Kidney capillary endothelial cell (primary cell): ENCODE measurements around the gene BBS9.

ENCODE experiments used
- DNase-seq: peaks from one replicate; pipeline ENCODE4 v3.0.0-alpha.2; 2018; ENCODE audit warnings: low spot score

BBS9 gene

DNA sequence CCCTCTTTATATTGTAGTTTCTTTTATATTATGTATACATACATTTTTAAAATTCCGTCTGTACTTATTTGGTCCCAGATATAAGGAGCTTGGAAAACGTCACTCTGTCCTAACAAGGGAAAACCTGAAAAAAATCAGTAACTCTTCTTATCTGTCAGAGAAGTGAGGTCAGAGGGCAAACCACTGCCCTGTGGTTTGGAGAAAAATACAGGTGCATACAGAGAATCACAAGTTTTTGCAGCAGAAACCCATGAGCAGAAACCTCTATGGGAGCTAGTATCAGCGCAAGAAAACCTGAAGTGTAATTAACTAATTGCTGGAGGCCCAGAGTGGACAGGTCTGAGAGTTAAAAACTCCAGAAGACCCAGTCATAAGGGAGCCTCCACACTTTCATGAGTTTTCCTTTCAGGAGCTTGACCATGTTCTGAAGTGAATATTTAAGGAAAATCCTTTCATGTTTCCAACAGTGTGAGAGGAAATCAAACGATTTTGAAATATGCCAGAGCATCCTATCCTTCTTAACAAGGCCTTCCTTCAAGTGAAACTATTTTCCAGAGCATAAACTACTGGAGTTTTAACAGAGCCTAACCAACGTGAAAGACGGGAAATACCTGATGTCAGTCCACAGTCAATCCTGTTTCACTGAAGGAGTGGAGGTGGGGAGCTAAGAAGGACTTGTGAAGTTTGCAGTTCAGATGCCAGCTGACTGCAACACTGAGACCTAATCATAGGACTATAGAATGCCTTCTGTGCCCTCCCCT lies 485.2 kb downstream of the BBS9 start:
- DNase-seq, result no peak

DNA sequence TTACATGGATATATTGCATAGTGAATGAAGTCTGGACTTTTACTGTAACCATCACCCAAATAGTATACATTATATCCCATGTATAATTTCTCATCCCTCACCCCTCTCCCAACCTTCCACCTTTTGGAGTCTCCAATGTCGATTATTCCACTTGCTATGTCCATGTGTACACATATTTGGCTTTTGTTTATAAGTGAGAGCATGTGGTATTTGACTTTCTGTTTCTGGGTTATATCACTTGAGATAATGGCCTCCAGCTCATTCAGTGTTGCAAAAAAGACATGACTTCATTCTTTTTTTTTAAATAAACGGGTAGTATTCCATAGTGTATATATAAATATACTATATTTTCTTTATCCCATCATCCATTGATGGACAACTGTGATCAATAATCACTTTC lies 487.4 kb downstream of the BBS9 start:
- no peak for DNase-seq

GRCh38 chr7:33619264-33619663 lies 489.9 kb downstream of the BBS9 start:
- DNase-seq, result no peak

DNA sequence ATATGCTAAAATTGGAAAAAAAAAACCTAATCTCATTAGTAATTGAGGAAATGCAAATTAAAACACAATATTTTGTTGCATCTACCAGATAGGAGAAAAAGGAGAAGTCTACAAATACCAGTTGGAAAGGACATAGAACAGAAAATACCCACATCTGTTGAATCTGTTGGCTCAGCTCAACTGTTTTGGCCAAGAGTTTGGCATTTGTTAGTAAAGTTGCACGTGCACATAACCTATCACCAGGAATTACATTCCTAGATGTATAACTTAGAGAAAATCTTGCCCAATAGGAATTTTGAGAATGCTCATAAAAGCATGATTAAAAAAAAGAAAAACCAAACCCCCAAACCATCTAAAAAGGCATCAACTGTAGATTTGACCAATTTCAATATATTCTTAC lies 493.9 kb downstream of the BBS9 start:
- DNase-seq, result no peak

DNA sequence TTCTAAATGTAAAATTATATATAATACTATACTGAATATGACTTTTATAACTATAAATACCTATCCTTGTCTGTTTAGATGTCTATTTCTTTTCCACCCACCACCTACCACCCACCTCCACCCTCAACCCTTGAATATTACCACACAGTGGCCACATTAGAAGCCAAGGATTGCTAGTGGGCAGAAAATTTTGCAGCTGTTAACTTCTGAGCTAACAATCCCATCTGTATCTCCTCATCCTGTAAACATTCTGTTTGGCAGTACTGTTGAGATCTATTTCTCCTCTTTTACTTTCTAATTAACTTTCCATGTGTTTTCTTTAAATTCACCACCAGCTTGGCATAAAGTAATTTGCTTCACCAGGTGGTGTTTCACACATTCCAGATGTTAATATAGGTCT lies 494.9 kb downstream of the BBS9 start:
- no peak for DNase-seq

DNA sequence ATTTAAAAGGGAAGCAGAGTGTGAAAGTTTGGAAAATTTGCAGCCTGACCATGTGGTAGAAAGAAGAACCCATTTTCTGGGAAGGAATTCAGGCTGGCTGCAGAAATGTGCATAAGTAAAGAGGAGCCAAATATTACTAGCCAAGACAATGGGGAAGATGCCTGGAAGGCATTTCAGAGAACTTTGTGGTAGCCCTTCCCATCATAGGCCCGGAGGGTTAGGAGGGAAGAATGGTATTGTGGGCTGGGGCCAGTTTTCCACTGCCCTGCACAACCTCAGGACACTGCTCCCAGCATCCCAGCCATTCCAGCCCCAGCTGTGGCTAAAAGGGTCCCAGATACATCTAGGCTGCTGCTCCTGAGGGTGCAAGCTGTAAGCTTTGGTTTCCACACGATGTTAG lies 497.5 kb downstream of the BBS9 start:
- no peak for DNase-seq

- DNase-seq, result no peak
Observed at GRCh38 chr7:33627741-33628140, 498.4 kb downstream of the BBS9 start.

DNA sequence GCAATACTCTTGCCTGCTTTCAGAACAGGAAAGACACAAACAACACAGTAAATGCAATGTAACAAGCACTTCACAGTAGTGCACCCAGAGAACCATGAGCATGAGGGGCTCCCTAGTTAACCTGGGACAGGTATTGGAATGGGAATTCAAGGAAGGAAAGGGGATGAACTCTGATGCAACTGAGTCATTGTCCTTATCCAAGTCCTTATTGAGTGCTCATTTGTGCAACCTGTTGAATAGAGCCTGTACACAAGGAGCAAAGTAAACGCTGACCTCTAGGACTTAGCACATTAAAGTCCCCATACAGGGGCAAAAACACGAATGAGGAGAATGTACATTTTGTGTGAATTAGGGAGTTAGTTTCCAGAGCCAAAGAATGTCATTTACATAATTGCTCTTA lies 499.5 kb downstream of the BBS9 start:
- no peak for DNase-seq

DNA sequence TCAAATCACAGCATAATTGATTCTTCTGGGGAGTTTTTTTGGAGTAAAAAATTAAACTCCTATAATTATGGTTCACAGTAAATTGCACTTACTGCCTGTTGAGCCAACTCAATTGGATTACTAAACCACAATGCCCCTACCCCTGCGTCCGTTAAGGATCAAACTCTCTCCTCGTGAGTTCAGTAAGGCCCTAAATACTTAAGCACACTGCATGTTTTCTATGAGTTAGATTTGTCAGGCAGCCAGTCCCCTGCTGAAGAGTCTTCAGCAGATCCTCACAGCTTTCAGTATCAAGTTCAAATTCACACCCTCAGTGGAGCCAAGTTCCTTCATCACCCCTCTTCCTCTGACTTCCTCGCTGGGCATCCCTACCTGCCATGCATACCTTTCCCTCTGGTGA lies 501.0 kb downstream of the BBS9 start:
- no peak for DNase-seq

DNA sequence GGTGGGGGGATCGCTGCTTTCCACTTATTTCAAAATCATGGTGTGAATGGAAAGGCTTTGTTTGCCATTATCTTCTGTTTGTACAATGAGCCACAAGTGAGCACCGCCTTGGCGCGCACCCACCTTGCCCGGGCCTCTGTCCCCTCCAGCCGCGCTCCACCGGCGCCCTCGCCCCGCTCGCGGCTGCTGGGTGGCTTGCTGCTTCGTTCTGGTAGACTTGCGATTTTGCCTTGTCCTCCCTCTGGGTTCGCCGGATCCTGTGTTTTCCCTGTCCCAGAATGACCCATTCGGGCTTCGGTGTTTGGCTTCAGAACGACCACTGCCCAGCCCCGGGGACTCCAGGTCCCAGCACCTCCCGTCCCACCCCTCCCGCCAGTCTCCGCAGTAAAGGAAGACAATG lies 503.0 kb downstream of the BBS9 start:
- no peak for DNase-seq

DNA sequence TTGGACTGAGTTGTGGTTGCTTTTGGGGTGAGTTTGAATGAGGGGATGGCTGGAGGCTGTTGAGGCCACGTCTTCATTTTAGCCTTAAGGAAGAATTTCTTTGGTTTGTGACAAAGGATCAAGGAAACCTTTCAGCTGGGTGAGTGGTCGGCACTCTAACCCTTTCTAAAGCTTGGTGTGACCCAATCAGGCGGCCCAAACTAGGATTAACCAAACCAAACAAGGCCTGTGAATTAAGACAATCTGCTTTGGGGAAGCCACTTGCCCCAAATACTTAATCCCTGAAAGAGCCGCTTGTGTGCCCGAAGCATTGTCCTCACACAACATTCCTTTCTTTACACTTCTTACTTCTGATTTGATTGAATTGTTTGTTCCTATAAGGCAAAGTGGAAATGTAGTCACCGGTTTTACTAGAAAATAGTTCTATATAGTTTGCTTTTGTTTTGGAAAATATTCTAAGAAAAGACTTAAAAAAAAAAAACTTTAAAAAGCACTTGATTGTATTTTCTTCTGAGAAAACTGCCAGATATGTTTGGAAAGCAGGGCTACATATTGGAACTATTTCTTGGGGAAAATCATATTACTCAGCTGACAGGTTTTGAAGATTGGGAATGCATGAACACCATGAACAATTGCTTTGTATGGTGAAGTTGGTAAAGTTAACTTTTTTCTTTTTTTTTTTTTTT lies 503.6 kb downstream of the BBS9 start:
- DNase-seq, result no peak

- no peak for DNase-seq
Observed at GRCh38 chr7:33634606-33635005, 505.2 kb downstream of the BBS9 start.

- no peak for DNase-seq
Observed at GRCh38 chr7:33636359-33636758, 507.0 kb downstream of the BBS9 start.

GRCh38 chr7:33639552-33640197 lies 510.3 kb downstream of the BBS9 start:
- DNase-seq, result no peak

DNA sequence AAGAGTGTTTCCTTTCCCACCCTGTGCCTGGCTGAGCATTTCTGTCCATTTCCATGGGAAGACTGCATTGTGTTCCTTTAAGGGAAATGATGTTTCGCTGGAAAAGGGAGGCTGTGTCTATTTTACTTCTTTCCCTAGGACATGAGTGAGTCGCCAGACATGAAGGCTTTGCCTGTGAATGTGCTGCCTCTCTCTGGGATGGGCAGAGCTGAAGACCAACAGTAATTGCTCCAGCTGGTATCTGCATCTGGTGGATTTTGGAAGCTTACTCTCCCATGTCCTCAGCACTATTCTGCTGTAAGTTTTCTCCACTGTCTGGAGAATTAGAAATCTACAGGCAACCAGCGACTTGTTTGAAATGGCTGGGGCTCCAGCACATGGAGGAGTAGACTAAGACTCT lies 511.4 kb downstream of the BBS9 start:
- DNase-seq, result no peak

DNA sequence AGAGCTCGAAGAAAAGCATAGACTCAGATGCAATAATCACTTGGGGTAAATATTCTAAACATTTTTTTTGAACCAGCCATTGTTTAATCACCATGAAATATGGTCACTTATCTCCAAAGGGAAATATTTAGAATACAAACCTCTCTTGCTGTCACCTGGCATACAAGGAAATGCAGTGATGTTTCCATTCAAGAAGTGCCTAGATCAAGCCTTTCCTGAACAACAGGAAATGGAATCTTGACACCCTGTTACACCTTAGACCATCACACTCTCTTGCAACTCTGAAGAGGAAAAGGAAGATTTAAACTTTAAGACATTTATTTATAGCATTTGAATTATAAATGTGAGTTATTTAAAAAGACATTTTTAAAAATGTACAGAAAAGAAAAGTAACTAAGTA lies 512.9 kb downstream of the BBS9 start:
- no peak for DNase-seq

- DNase-seq, result no peak
Observed at GRCh38 chr7:33643530-33643929, 514.2 kb downstream of the BBS9 start.

- DNase-seq, result no peak
Observed at GRCh38 chr7:33644489-33644888, 515.1 kb downstream of the BBS9 start.

GRCh38 chr7:33645104-33645503 lies 515.7 kb downstream of the BBS9 start:
- no peak for DNase-seq

DNA sequence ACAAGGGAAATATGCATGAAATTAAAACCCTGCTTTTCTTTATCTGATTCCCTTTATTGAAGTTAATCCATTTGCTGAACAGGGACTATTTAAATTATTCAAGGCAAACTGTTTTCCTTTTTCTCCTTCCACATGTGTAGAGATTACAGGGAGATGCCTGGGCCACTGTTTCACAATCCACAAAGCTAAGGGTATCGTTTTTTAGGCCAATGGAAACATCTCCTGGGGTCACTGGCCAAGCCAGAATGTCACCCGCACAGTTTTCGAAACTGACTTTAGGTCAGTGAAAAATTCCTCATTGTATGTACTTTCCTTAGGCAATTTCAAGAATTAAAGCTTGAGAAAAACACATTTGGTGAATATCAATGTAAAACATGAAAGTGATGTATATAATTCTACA lies 516.8 kb downstream of the BBS9 start:
- DNase-seq, result no peak

- DNase-seq, result no peak
Observed at GRCh38 chr7:33646891-33647391, 517.6 kb downstream of the BBS9 start.

DNA sequence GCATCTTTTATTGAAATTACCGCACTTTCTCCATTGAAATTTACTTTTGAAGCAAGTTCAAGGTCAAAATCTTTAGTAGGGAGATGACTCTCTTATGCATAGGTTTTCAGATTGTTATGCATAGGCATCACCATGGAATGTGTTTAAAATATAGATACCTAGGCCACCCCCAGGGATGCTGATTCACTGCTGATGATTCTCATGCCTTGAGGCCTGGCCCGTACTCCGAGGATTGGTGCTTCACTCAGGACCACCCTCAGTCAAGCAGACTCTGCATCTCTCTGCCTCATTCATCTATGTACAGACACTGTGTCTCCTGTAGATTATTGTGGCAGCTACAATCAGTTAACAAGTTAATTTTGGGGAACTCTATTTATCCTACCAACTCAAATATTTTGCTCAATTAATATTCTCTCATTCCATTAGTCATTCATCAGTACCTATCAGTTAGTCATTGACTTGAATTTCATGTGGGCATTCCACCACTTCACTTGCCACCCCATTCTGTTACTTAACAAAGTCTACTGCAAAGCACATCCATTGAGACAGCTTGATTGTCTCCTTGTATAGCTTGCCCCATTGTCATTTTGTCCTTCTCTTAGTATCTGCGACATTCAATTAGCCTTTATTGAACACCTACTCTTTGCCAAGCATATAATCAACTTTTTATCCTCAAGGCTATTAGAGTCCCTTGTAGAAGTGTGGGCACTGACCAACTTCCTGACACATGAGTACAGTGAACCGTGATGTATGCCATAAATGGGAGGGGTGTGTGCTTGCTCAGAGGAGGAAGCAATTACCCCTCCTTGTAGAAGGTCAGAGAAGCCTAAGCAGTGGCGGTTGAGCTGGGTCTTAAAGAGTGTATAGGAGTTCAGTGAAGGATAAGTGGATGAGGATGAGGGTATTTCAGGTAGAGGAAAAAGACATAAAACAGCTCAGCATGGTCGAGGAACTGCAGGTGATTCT lies 520.4 kb downstream of the BBS9 start:
- no peak for DNase-seq
